Uterus (tissue), 4 donors: Measurements from ENCODE around the gene CCDC194. TPM values are rescaled to one million over a fixed set of nuclear protein-coding genes. Genes with fewer than 3 reads are reported as not detected.

Experiments used
- DNase-seq, 2 donors: peaks; one replicate each; pipeline ENCODE4 v3.0.0-alpha.2; 2019 to 2020
- H3K27ac ChIP-seq, 2 donors: fragments of 200-600 bp; sonication (generic); 1 replicate in 1 of 2; 2 replicates in 1 of 2; pipeline ENCODE4 v1.5.1; 2016 to 2018
- H3K27me3 ChIP-seq, 2 donors: fragments of 200-600 bp; sonication (generic); one replicate each; pipeline ENCODE4 v1.5.1; 2018 to 2019; ENCODE audit warnings: control low read depth in 1 of 2
- H3K36me3 ChIP-seq, 2 donors: fragments of 200-600 bp; sonication (generic); one replicate each; pipeline ENCODE4 v1.5.1; 2019; ENCODE audit warnings: control low read depth in 1 of 2
- H3K4me1 ChIP-seq, 2 donors: fragments of 200-600 bp; sonication (generic); one replicate each; pipeline ENCODE4 v1.5.1; 2018 to 2019; ENCODE audit warnings: control low read depth in 1 of 2
- H3K4me3 ChIP-seq, 2 donors: fragments of 200-600 bp; sonication (generic); 1 replicate in 1 of 2; 2 replicates in 1 of 2; pipeline ENCODE4 v1.5.1; 2018 to 2019; ENCODE audit warnings: mild to moderate bottlenecking in 1 of 2
- H3K9me3 ChIP-seq, 2 donors: fragments of 200-600 bp; sonication (generic); one replicate each; pipeline ENCODE4 v1.5.1; 2019; ENCODE audit warnings: control low read depth in 1 of 2
- POLR2A ChIP-seq, 2 donors: fragments of 450-650 bp; IDR thresholded peaks; one replicate each; pipeline ENCODE4 v1.6.1; 2016; ENCODE audit warnings: antibody characterized with exemption in 2 of 2, mild to moderate bottlenecking in 1 of 2, moderate library complexity in 1 of 2
- intact Hi-C: fragments of 100-400 bp; cut with DNase I; formaldehyde crosslinking; loops from one replicate; pipeline ENCODE4 v1.15.1; 2023; ENCODE audit warnings: low total_unique reads
- total RNA-seq, 4 donors: library from RNA; depleted of rRNA in 3 of 4; stranded (reverse); fragments of >200 nt in 3 of 4; gene quantifications; one replicate each; pipeline versions ENCODE4 v1.1.0 to v1.2.4, GENCODE V29; 2014 to 2023
- TF ChIP-seq, protein P1 (sequence below), 4 experiments: fragments of 200-600 bp in 2 of 4; fragments of 450-650 bp in 2 of 4; sonication (generic) in 2 of 4; IDR thresholded peaks; one replicate each; pipeline ENCODE4 v1.5.1; 2016 to 2019; ENCODE audit warnings: antibody characterized with exemption in 4 of 4, mild to moderate bottlenecking in 2 of 4, moderate library complexity in 1 of 4
- donor health status: DM: yes; HTN: yes; CAD: no.

CCDC194 gene
- total RNA-seq, 4 donors from 2014 or later = 2.5 TPM; not detected in 3

DNA sequence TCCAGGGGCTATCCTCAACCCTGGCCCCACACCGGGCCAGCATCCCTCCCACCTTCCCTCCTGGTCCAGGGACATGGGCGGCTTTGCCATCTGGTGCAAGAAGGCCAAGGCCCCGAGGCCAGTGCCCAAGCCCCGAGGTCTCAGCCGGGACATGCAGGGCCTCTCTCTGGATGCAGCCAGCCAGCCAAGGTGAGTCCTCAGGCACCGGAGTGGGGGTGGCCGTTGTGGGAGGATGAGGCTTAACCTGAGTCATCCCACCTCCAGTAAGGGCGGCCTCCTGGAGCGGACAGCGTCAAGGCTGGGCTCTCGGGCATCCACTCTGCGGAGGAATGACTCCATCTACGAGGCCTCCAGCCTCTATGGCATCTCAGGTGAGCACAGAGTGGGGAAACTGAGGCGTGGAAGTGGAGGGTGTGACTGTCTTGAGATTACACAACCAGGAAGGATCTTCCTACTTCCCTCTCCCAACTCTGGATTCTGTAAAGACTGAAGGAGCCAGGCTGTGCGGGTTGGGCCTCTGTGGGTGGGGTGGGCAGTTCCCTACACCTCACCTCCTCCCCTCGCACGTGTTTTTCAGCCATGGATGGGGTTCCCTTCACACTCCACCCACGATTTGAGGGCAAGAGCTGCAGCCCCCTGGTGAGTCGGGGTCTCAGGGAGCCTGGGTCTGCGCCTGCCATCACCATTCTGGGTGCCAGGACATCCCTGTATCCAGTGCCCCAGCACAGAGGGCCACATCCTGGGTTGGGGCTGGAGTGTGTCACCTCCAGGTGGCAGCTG, 29.6 kb upstream of the CCDC194 start:
- H3K27me3 ChIP-seq = no peaks in the 10 kb centered on the region
- no peak overlapping the region for H3K27ac ChIP-seq
- no peak for DNase-seq
- no peak for TF ChIP-seq POLR2A (IDR thresholded peaks at IDR 0.05)
- TF ChIP-seq, protein P1, sequence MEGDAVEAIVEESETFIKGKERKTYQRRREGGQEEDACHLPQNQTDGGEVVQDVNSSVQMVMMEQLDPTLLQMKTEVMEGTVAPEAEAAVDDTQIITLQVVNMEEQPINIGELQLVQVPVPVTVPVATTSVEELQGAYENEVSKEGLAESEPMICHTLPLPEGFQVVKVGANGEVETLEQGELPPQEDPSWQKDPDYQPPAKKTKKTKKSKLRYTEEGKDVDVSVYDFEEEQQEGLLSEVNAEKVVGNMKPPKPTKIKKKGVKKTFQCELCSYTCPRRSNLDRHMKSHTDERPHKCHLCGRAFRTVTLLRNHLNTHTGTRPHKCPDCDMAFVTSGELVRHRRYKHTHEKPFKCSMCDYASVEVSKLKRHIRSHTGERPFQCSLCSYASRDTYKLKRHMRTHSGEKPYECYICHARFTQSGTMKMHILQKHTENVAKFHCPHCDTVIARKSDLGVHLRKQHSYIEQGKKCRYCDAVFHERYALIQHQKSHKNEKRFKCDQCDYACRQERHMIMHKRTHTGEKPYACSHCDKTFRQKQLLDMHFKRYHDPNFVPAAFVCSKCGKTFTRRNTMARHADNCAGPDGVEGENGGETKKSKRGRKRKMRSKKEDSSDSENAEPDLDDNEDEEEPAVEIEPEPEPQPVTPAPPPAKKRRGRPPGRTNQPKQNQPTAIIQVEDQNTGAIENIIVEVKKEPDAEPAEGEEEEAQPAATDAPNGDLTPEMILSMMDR (IDR thresholded peaks at IDR 0.05) = no peak
- H3K4me1 ChIP-seq = no peaks in the 10 kb centered on the region
- intact Hi-C loops = no loop called here
- H3K4me3 ChIP-seq = no peak overlapping the region
- no peaks in the 10 kb centered on the region for H3K36me3 ChIP-seq
- no peaks in the 10 kb centered on the region for H3K9me3 ChIP-seq

DNA sequence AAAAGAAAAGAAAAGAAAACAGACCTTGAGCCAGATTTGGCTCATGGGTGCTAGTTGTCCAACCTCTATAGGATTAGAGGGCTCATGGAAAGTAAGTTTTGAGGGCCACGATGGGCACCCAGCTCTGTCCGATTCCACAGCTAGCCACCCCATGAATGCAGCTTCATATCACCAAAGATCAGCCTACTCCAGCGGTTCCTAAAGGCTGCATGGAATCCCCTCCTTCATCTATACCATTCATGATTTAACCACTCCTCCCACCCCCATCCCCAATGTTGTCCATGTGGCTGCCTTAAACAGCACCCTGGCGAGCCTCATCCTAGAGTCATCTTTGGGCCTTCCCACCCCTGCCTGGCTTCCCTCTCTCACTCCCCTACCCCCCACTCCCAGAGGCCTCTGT, 27.9 kb upstream of the CCDC194 start:
- intact Hi-C loops = no loop called here
- TF ChIP-seq, protein P1 (IDR thresholded peaks at IDR 0.05) = no peak
- no peak for TF ChIP-seq POLR2A (IDR thresholded peaks at IDR 0.05)
- DNase-seq = no peak

DNA sequence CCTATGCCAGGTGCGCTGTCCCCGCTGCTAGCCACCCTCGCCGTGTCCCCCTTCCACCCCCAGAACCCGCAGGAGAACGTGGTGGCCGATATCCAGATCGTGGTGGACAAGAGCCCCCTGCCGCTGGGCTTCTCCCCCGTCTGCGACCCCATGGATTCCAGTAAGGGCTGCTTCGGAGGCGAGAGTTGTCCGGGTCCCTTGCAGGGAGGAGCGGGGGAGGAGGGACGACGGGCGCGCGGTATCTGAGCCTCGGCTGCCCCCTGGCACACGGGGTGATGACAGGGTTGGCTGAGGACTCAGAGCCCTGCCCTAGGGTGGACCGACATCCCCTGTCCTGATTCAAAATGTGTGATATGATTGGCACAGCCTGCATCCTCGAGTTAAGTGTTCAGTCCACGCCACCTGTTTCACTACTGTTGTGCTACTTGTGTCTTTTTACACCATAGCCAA, 26.5 kb upstream of the CCDC194 start:
- no peaks in the 10 kb centered on the region for H3K27me3 ChIP-seq
- DNase-seq = peak; percentile 52 to 53
- H3K4me1 ChIP-seq = no peaks in the 10 kb centered on the region
- H3K27ac ChIP-seq = peak overlapping the region; percentile 64 to 76
- H3K4me3 ChIP-seq = peak overlapping the region; percentile 80 to 90
- H3K36me3 ChIP-seq = no peaks in the 10 kb centered on the region
- TF ChIP-seq, protein P1 (IDR thresholded peaks at IDR 0.05) = peak in 2 of 4 experiments; percentile 30 to 40
- TF ChIP-seq POLR2A (IDR thresholded peaks at IDR 0.05) = no peak
- intact Hi-C loops = no loop called here
- H3K9me3 ChIP-seq = no peaks in the 10 kb centered on the region

More for the DNA sequence above, 27.9 kb upstream of the CCDC194 start:
- Histone ChIP-seq H3K36me3 (no peaks in the 10 kb centered on the region), H3K27me3 (no peaks in the 10 kb centered on the region), H3K9me3 (no peaks in the 10 kb centered on the region), H3K27ac (no peak overlapping the region), H3K4me1 (no peaks in the 10 kb centered on the region), H3K4me3 (no peak overlapping the region)

DNA sequence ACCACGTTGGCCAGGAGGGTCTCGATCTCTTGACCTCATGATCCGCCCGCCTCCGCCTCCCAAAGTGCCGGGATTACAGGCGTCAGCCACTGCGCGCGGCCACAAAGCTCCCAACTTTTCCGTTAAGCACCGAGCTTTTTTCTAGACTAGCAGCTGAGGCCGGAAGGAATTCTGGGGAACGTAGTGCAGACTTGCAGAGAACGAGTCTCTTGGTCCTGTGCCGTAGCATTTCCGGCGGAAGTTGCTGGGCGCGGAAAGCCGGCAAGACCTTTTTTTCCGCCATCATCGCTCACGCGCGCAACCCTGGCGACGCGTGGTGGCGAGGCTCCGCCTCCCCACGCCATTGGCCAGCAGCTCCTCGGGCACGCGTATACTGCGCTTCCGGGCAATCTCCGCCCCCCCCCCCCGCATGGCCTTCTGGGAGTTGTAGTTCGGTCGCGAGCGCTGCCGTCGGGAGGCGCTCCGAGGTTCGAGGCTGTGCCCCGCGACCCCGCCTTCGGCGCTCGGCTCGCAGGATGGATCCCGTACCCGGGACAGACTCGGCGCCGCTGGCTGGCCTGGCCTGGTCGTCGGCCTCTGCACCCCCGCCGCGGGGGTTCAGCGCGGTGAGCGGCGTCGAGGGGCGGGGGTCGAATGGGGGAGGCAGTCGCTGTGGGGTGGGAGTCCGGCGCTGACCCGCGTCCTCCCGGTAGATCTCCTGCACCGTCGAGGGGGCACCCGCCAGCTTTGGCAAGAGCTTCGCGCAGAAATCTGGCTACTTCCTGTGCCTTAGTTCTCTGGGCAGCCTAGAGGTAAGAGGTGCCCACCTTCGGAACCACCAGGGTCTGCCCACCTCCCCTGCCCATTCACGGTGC, 25.9 kb upstream of the CCDC194 start, which contains the start of gene MVB12A:
TSS of gene MVB12A (plus strand) at position 427 of the 854 bp plus-strand sequence. CDS start at position 516, 89 bp downstream.
- no peaks in the 10 kb centered on the region for H3K27me3 ChIP-seq
- DNase-seq = peak; percentile 98
- peak within 1 kb of the TSS; percentile 79 to 88 for H3K27ac ChIP-seq
- no peaks in the 10 kb centered on the region for H3K4me1 ChIP-seq
- H3K9me3 ChIP-seq = no peaks in the 10 kb centered on the region
- H3K4me3 ChIP-seq = peak within 1 kb of the TSS; percentile 80 to 90
- intact Hi-C loops = no loop called here
- no peaks in the 10 kb centered on the region for H3K36me3 ChIP-seq
- TF ChIP-seq, protein P1 (IDR thresholded peaks at IDR 0.05) = no peak
- TF ChIP-seq POLR2A (IDR thresholded peaks at IDR 0.05) = peak; percentile 47 to 52
